NB4 (cell line): ENCODE measurements around the gene ACSM5.

ENCODE experiments used
- CTCF ChIP-seq: IDR thresholded peaks from one replicate; pipeline ENCODE4 v1.5.1; 2012; ENCODE audit warnings: low read depth, low read length
- MAX ChIP-seq: IDR thresholded peaks from 2 replicates; pipeline ENCODE4 v1.6.1; 2011; ENCODE audit warnings: low read depth, low read length
- MYC ChIP-seq: IDR thresholded peaks from 2 replicates; pipeline ENCODE4 v1.6.1; 2011; ENCODE audit warnings: low read depth, low read length
- POLR2A ChIP-seq: IDR thresholded peaks from 2 replicates; pipeline ENCODE4 v1.6.1; 2011; ENCODE audit warnings: mild to moderate bottlenecking; ENCODE audit not compliant: insufficient read length; ENCODE audit errors: extremely low read depth

- no peak for TF ChIP-seq CTCF
- TF ChIP-seq POLR2A = no peak
- TF ChIP-seq MAX = no peak
- TF ChIP-seq MYC = no peak
These were observed 888 bp downstream of the ACSM5 start for GRCh38 chr16:20410121-20410723.
